GM21576 (cell line): ENCODE results near the gene MAP3K19.
"Not testable (repeated sequence)": the region's sequence is repeated elsewhere in the genome, so short reads cannot be mapped to it uniquely, and the experiment has no call there.

Experiments used
- ATAC-seq: cut with Tn5 transposase; IDR thresholded peaks from one replicate; pipeline ENCODE4 v1.9.1; 2021; ENCODE audit warnings: mild to moderate bottlenecking, moderate library complexity; ENCODE audit not compliant: unreplicated experiment

Gene MAP3K19

DNA sequence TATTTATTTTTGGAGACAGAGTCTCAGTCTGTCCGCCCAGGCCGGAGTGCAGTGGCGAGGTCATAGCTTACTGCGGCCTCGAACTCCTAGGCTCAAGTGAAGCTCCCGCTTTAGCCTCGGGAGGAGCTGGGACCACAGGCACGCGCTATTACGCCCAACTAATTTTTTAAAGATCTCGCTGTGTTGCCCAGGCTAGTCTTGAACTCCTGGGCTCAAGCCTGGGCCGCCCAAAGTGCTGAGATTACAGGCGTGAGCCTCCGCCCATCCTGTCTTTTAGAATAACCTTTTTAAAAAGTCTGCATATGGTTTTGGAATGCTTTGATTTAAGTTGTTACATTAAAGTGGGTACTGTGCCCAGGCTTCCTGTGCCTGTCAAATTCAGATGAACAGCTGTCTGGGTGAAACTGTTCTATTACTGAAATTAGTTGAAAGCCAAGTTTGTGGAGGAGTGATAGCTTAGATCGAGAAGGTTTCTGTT lies 5.8 kb upstream of the MAP3K19 start:
- ATAC-seq, result peak; percentile 40

DNA sequence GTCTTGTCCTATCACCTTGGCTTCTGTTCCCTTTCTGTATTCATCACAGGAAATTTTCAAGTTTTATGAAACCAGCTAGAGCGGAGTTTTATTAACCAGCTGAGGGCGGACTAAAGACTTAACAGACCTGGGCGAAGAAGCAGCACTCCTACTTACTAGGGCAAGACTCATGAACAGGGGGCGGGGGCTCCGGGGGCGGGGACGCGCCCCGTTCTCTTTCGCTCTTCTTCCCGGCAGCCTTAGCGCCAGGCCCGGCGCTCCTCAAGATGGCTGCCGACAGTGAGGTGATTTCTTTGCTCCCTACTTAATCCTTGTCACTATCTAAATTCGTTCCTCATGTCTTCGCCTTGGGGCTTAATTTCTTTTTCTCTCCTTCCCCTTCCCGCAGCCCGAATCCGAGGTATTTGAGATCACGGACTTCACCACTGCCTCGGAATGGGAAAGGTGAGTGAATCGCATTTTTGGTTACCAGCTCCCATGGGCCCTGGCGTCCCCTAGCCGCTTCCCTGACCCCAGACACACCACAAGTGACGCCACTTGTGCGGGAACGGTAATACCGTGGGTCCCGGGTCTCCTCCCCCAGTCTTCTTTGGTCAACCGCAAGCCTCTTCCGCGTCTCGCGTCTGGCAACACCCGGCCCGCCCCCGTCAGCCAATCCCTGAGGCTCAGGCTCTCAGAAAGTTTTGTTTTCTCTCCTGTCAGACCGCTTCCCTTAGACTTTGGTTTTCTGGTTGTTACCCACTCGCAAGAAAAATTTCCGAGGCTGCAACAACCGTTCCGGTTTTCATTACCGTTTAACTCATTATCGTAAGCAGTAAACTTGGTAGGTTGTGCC lies 5.0 kb upstream of the MAP3K19 start, which contains the start of gene RAB3GAP1:
Gene RAB3GAP1, plus strand, starts transcription at position 251 of the 835 bp plus-strand sequence. Its CDS starts 16 bp downstream, at position 267.
- ATAC-seq, result peak; percentile 77

DNA sequence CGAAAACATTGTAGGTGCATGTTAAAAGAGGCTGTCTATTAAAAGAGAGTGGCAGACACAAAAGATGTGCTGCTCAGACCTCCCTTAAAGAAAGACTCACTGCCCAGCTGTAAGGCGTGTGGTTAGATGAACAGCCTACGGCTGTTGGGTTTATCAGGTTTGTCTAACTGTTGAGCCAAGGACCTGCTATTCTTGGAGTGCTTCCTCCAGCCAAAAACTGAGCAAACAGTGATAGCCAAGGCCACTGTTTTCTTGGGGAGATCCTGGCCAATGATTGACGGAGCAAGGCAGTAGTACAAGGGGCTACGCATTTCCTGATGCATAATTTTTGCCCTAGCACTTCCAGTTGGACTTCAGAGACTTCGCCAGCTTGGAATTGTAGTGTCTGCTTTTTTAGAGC lies 3.4 kb upstream of the MAP3K19 start:
- no peak for ATAC-seq

DNA sequence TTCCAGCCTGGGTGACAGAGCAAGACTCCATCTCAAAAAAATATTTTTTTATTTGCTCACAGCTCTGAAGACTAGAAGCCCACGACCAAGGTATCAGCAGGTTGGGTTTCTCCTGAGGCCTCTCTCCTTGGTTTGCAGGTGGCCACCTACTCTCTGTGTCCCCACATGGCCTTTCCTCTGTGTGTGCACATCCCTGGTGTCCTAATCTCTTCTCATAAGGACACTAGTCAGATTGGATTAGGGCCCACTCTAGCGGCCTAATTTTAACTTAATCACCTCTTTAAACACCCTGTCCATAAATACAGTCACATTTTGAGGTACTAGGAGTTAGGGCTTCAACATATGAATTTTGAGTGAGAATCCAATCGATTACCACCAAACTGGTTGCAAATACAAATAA lies 2.9 kb upstream of the MAP3K19 start:
- ATAC-seq, result no peak

- ATAC-seq, result no peak
Measured at GRCh38 chr2:135048122-135048521, 875 bp upstream of the MAP3K19 start.

DNA sequence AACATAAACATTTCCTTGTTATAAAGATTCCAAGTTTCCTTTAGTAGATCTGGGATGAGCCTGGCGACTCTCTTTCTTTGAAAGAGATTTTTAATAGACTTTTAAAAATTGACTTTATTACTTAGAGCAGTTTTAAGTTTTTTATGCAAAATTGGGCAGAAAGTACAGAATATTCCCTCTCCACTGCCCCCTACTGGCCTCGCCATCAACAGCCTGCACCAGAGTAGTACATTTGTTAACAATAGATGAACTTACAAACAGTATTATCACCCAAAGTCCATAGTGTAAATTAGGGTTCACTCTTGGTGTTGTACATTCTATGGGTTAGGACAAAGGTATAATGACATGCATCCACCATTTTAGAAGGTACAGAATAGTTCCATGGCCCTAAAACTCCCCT lies 3.9 kb downstream of the MAP3K19 start:
- ATAC-seq, result no peak

- no peak for ATAC-seq
Measured at GRCh38 chr2:135037831-135038230, 9.4 kb downstream of the MAP3K19 start.

DNA sequence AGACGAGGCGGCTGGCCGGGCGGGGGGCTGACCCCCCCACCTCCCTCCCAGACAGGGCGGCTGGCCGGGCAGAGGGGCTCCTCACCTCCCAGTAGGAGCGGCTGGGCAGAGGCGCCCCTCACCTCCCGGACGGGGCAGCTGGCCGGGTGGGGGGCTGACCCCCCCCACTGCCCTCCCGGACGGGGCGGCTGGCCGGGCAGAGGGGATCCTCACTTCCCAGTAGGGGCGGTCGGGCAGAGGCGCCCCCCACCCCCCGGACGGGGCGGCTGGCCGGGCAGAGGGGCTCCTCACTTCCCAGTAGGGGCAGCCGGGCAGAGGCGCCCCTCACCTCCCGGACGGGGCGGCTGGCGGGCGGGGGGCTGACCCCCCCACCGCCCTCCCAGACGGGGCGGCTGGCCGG lies 14.0 kb downstream of the MAP3K19 start:
- ATAC-seq, result not testable (repeated sequence)

DNA sequence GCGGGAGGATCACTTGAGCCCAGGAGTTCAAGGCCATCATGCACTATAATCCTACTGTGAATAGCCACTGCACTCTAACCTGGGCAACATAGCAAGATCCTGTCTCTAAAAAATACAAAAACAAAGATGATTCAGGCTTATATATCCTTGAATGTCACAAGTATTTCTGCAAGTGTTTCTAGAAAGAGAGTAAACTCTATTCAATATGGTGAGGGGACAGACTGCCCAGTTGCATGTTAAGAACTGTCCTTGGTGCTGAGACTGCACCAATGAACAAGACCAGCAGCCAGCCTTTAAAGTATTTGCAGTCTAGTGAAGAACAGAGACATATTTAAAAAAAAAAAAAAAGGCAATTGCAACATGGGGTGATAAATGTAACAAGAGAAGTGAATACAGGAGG lies 16.4 kb downstream of the MAP3K19 start:
- no peak for ATAC-seq

GRCh38 chr2:135029481-135030134 lies 17.6 kb downstream of the MAP3K19 start:
- ATAC-seq, result no peak

GRCh38 chr2:135023886-135024485 lies 23.3 kb downstream of the MAP3K19 start:
- no peak for ATAC-seq

DNA sequence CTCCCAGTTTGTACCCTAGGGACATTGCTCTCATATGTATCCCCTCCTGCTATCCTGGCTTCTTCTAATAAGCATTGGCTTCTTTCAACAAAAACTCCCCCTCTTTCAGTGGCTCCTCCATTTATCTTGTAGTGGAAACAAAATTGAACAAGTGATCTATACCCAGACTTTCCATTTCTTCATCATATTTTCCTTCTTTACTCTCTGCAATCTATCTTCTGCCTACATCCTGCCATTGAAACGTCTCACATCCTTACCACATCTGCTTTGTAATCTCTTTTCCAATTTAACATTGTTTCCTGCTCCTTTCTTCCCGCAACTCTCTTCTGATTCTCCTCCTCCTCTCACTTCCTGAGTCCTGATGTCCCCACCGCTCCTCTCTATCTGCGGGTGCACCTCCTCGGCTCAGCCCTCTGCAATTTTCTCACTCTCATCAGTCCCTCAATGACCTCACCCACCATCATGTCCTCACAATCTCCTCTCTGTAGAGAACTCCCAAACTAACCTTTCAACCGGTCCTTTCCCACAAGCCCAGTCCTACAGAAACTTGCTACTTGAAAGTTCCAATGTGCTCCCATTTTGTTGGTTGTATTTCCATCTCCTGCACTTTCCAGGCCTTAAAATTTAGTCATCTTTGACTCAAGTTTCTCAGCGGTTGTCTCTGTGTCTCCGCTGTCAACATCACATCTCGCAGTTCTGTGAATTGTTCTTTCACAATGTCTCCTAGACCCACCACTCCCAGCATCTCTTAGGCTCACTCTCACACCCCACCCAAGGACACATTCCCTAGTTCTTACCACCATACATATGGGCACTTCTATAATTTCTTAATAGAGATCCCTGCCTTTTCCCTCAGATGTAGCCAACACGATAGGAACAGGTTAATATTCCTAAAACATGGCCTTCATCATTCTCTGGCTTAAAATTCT lies 24.0 kb downstream of the MAP3K19 start:
- no peak for ATAC-seq

DNA sequence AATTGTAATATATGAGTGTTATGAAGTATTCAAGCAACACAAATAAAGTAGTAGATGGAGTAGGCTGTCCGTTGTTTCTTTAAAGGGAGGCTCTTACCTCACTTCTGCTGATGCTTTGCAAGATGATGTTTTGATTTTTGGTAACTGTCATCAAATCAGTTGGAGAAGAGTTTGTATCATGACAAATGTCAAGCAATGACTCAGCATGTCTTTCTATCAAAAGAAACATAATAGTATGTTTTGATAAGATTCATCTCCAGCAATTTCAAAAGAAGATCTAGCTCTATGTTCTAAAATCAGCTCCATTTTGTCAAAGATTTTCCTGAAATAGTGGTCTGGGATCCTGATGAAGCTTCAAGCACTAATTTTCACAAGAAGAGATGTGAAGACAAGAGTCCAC lies 25.6 kb downstream of the MAP3K19 start:
- ATAC-seq, result no peak

DNA sequence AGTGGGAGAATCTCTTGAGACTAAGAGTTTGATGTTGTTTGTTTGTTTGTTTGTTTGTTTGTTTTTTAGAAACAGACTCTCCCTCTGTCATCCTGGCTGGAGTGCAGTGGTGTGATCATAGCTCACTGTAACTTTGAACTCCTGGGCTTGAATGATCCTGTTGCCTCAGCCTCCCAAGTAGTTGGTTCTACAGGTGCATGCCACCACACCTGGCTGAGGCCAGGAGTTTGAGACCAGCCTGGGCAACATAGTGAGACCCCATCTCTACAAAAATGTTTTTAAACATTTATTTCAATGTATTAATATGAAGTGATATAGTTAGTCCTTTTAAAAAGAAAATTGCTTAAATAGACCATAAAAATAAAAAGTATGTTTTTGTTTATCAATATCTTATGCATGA lies 35.6 kb downstream of the MAP3K19 start:
- no peak for ATAC-seq

DNA sequence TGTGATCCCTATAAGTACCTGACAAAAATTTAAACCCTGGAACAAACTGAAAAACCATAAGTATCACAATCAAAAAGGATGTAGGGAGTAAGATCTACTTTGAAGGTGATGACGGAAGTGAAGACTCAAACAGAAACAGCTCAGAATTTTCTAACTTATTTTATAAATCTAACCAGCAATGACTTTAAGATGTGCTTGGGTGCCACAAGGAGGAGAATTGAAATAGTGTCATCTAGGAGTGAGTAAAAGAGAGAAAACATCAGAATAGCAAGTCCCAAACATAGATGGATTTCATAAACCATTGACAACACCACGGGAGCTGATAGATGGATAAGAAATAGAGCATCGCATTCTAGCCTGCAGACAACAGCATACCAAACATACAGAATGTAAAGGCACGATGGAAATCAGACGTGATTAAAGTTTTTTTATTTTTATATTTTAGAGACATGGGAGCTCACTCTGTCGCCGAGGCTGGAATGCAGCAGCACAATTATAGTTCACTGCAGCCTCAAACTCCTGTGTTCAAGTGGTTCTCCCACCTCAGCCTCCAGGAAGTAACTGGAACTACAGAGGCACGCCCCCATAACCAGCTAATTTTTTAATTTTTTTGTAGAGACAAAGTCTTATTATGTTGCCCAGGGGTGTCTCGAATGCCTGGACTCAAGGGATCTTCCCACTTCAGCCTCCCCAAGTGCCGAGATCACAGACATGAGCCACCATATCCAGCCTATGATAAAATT lies 36.9 kb downstream of the MAP3K19 start:
- no peak for ATAC-seq

GRCh38 chr2:135009339-135009738 lies 37.9 kb downstream of the MAP3K19 start:
- ATAC-seq, result no peak

DNA sequence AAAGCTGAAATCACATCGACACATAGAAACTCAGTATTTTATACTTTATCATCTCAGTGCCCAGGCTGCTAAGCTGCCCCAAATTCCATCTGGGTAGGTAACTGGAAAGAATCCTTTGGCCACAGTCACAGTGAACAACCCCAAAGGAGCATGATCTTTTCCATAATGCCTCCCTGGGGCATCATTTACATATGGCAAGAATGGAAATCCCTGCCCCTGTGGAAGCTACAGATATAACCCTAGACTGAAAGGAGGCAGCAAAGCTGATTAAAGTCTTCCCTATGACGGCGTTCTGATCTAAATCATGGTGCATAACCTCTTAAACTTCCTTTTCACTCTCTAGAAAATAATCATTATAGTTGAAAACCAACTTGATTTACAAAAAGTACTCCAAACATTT lies 41.5 kb downstream of the MAP3K19 start:
- no peak for ATAC-seq

- ATAC-seq, result peak; percentile 96
Measured at GRCh38 chr2:135004005-135004746, 43.1 kb downstream of the MAP3K19 start.

DNA sequence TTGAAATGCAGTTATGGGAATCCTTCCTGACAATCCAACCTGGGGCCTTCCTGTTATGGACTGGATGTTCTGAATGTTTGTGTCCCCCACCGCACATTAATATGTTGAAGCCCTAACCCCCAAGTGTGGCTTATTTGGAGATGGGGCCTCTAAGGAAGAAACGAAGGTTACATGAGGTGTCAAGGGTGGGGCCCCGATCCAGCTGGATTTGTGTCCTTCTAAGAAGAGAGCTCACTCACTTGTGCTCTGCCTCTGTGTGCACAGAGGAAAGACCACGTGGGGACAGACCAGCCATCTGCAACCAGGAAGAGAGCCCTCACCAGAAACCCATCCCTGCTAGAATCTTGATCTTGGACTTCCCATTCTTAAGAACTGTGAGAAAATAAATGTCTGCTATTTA lies 44.4 kb downstream of the MAP3K19 start:
- no peak for ATAC-seq
